Keratinocyte (primary cell): ENCODE results near the gene CERK. TPM values are rescaled to one million over a fixed set of nuclear protein-coding genes. Genes with fewer than 3 reads are reported as not detected.

ENCODE experiments used
- DNase-seq: peaks from one replicate; pipeline ENCODE4 v3.0.0-alpha.2; 2011; ENCODE audit warnings: low read depth, missing footprints, low spot score
- FAIRE-seq: peaks from 2 replicates; lab custom pipeline; 2011; peaks lifted over from hg19 to GRCh38; lab: Jason Lieb, UNC
- H2AFZ ChIP-seq: 2 replicates; pipeline ENCODE4 v1.6.0; 2012; ENCODE audit warnings: low read length, control low read depth, inconsistent platforms; ENCODE audit not compliant: control insufficient read depth
- H3K27ac ChIP-seq: 2 replicates; pipeline ENCODE4 v1.5.1; 2011; ENCODE audit warnings: low read length; ENCODE audit not compliant: control insufficient read depth, insufficient read depth
- H3K27me3 ChIP-seq: 3 replicates; pipeline ENCODE4 v1.6.0; 2011; ENCODE audit warnings: low read length; ENCODE audit not compliant: control insufficient read depth, insufficient read depth; ENCODE audit errors: extremely low read depth
- H3K36me3 ChIP-seq, 2 experiments: 2 replicates in 1 of 2; 3 replicates in 1 of 2; pipeline ENCODE4 v1.5.1; 2011; ENCODE audit warnings: low read length in 2 of 2, mild to moderate bottlenecking in 1 of 2; ENCODE audit not compliant: control insufficient read depth in 2 of 2, insufficient read depth in 2 of 2; ENCODE audit errors: extremely low read depth in 1 of 2
- H3K4me1 ChIP-seq: 3 replicates; pipeline ENCODE4 v1.5.1; 2011; ENCODE audit warnings: low read length; ENCODE audit not compliant: control insufficient read depth, insufficient read depth; ENCODE audit errors: extremely low read depth
- H3K4me2 ChIP-seq: 3 replicates; pipeline ENCODE4 v1.6.0; 2011; ENCODE audit warnings: low read depth, low read length; ENCODE audit not compliant: control insufficient read depth, insufficient read depth; ENCODE audit errors: extremely low read depth
- H3K4me3 ChIP-seq, 3 experiments: fragments of 200-600 bp in 1 of 3; sonication (generic) in 1 of 3; 2 replicates in 2 of 3; 3 replicates in 1 of 3; pipeline ENCODE4 v1.5.1; 2011 to 2016; ENCODE audit warnings: low read length in 3 of 3, mild to moderate bottlenecking in 3 of 3, control low read depth in 2 of 3, inconsistent platforms in 1 of 3, low read depth in 1 of 3, mixed read lengths in 1 of 3, mixed run types in 1 of 3, moderate library complexity in 1 of 3; ENCODE audit not compliant: control insufficient read depth in 2 of 3, insufficient read depth in 2 of 3; ENCODE audit errors: extremely low read depth in 1 of 3
- H3K79me2 ChIP-seq: 2 replicates; pipeline ENCODE4 v1.6.0; 2012; ENCODE audit warnings: low read length; ENCODE audit not compliant: control insufficient read depth, insufficient read depth
- H3K9ac ChIP-seq: 3 replicates; pipeline ENCODE4 v1.6.0; 2011; ENCODE audit warnings: low read length; ENCODE audit not compliant: control insufficient read depth, insufficient read depth; ENCODE audit errors: extremely low read depth
- H3K9me1 ChIP-seq: 3 replicates; pipeline ENCODE4 v1.6.0; 2011; ENCODE audit warnings: low read length; ENCODE audit not compliant: control insufficient read depth, insufficient read depth; ENCODE audit errors: extremely low read depth
- H3K9me3 ChIP-seq: 2 replicates; pipeline ENCODE4 v1.5.1; 2012; ENCODE audit warnings: low read depth, low read length; ENCODE audit not compliant: control insufficient read depth
- H4K20me1 ChIP-seq: 3 replicates; pipeline ENCODE4 v1.6.0; 2011; ENCODE audit warnings: low read length; ENCODE audit not compliant: control insufficient read depth, insufficient read depth; ENCODE audit errors: extremely low read depth
- EZH2 ChIP-seq: IDR thresholded peaks from one replicate; pipeline ENCODE4 v1.6.1; 2012; ENCODE audit warnings: inconsistent platforms, mild to moderate bottlenecking, low read length, moderate library complexity
- dilution Hi-C: fragments of 300-500 bp; cut with MboI; formaldehyde crosslinking; loops from one replicate; pipeline ENCODE4 v1.7.0; 2020; ENCODE audit warnings: low sequenced_read_pairs; ENCODE audit not compliant: extremely low pct_ligation_motif_present
- polyA plus RNA-seq, 5 experiments: library from polyadenylated mRNA; depleted of rRNA in 3 of 5; stranded (reverse) in 3 of 5; stranded (forward) in 1 of 5; unstranded in 1 of 5; fragments of >200 nt; gene quantifications; 1 replicate in 1 of 5; 2 replicates in 3 of 5; 3 replicates in 1 of 5; pipeline versions ENCODE4 v1.2.1 to v1.2.3, GENCODE V29; 2011 to 2012; ENCODE audit warnings: missing spikeins in 2 of 5, low read depth in 1 of 5, low replicate concordance in 1 of 5
- TF ChIP-seq, protein P1 (sequence below), 3 experiments: IDR thresholded peaks in 1 of 3; conservative IDR thresholded peaks in 1 of 3; optimal IDR thresholded peaks in 1 of 3; 2 replicates in 2 of 3; 3 replicates in 1 of 3; pipeline versions ENCODE3 to v1.5.1; 2011; ENCODE audit warnings: low read length in 3 of 3, mild to moderate bottlenecking in 3 of 3, moderate library complexity in 2 of 3, control low read depth in 1 of 3, inconsistent platforms in 1 of 3; ENCODE audit not compliant: insufficient read depth in 2 of 3; ENCODE audit errors: extremely low read depth in 1 of 3

Gene CERK
- polyA plus RNA-seq, 1 donor (not counting 4 experiments of a cell fraction or from before 2014, with no cell fraction given): 11.9 TPM

- H2AFZ ChIP-seq: no peak overlapping the region
- no peak for DNase-seq
- H4K20me1 ChIP-seq: no peaks in the 10 kb centered on the region
- H3K4me2 ChIP-seq: no peak overlapping the region
- H3K27me3 ChIP-seq: peaks cover 16% of the 10 kb centered on the region
- dilution Hi-C loops: no loop called here
- no peaks in the 10 kb centered on the region for H3K9me1 ChIP-seq
- H3K9me3 ChIP-seq: no peaks in the 10 kb centered on the region
- TF ChIP-seq, protein P1, sequence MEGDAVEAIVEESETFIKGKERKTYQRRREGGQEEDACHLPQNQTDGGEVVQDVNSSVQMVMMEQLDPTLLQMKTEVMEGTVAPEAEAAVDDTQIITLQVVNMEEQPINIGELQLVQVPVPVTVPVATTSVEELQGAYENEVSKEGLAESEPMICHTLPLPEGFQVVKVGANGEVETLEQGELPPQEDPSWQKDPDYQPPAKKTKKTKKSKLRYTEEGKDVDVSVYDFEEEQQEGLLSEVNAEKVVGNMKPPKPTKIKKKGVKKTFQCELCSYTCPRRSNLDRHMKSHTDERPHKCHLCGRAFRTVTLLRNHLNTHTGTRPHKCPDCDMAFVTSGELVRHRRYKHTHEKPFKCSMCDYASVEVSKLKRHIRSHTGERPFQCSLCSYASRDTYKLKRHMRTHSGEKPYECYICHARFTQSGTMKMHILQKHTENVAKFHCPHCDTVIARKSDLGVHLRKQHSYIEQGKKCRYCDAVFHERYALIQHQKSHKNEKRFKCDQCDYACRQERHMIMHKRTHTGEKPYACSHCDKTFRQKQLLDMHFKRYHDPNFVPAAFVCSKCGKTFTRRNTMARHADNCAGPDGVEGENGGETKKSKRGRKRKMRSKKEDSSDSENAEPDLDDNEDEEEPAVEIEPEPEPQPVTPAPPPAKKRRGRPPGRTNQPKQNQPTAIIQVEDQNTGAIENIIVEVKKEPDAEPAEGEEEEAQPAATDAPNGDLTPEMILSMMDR (optimal IDR thresholded peaks at IDR 0.05 in 1 of 3, IDR thresholded peaks at IDR 0.05 in 1 of 3, conservative IDR thresholded peaks at IDR 0.05 in 1 of 3; ENCODE audit: extremely low read depth in 1 of 3, insufficient read depth in 2 of 3, low read length in 3 of 3): no peak
- no peak for TF ChIP-seq EZH2
- no peaks in the 10 kb centered on the region for H3K79me2 ChIP-seq
- H3K9ac ChIP-seq: no peak overlapping the region
- H3K4me3 ChIP-seq: no peak overlapping the region
- no peaks in the 10 kb centered on the region for H3K36me3 ChIP-seq
- no peak for FAIRE-seq
- no peak overlapping the region for H3K27ac ChIP-seq
- peaks cover 8% of the 10 kb centered on the region for H3K4me1 ChIP-seq
Observed at GRCh38 chr22:46748908-46749675, 11.0 kb upstream of the CERK start.

- Histone ChIP-seq H3K4me1 (peaks cover 2% of the 10 kb centered on the region), H2AFZ (no peak overlapping the region), H3K4me2 (no peak overlapping the region), H3K36me3 (no peaks in the 10 kb centered on the region), H3K4me3 (no peak overlapping the region), H3K27ac (no peak overlapping the region), H4K20me1 (no peaks in the 10 kb centered on the region), H3K9ac (no peak overlapping the region), H3K9me1 (no peaks in the 10 kb centered on the region), H3K79me2 (no peaks in the 10 kb centered on the region), H3K27me3 (peaks cover 16% of the 10 kb centered on the region), H3K9me3 (no peaks in the 10 kb centered on the region)
- DNase-seq (no peak), FAIRE-seq (no peak)
- dilution Hi-C loops: no loop called here
- no peak for TF ChIP-seq EZH2
- TF ChIP-seq, protein P1 (optimal IDR thresholded peaks at IDR 0.05 in 1 of 3, IDR thresholded peaks at IDR 0.05 in 1 of 3, conservative IDR thresholded peaks at IDR 0.05 in 1 of 3; ENCODE audit: extremely low read depth in 1 of 3, insufficient read depth in 2 of 3, low read length in 3 of 3): no peak
Observed at GRCh38 chr22:46748206-46748907, 10.3 kb upstream of the CERK start.
